ENCODE results near the gene CALN1.
"Not testable (repeated sequence)": the region's sequence is repeated elsewhere in the genome, so short reads cannot be mapped to it uniquely, and the experiment has no call there.

The CALN1 gene

GRCh38 chr7:71937840-71938371 lies 474.2 kb downstream of the CALN1 start:
- no peak for DNase-seq

GRCh38 chr7:71935674-71936073 lies 476.5 kb downstream of the CALN1 start:
- DNase-seq = no peak

GRCh38 chr7:71933426-71933825 lies 478.7 kb downstream of the CALN1 start:
- DNase-seq = no peak

- DNase-seq = no peak
Measured at GRCh38 chr7:71925663-71926062, 486.5 kb downstream of the CALN1 start.

GRCh38 chr7:71914204-71914603 lies 497.9 kb downstream of the CALN1 start:
- not testable (repeated sequence) for DNase-seq

GRCh38 chr7:71912476-71912875 lies 499.7 kb downstream of the CALN1 start:
- no peak for DNase-seq

GRCh38 chr7:71911051-71911450 lies 501.1 kb downstream of the CALN1 start:
- DNase-seq = no peak

- DNase-seq = no peak
Measured at GRCh38 chr7:71905821-71906220, 506.3 kb downstream of the CALN1 start.

- no peak for DNase-seq
Measured at GRCh38 chr7:71904484-71904883, 507.7 kb downstream of the CALN1 start.

GRCh38 chr7:71900556-71900955 lies 511.6 kb downstream of the CALN1 start:
- DNase-seq = no peak

GRCh38 chr7:71896535-71896934 lies 515.6 kb downstream of the CALN1 start:
- DNase-seq = no peak

GRCh38 chr7:71886046-71886445 lies 526.1 kb downstream of the CALN1 start:
- DNase-seq = no peak

GRCh38 chr7:71885487-71885886 lies 526.7 kb downstream of the CALN1 start:
- no peak for DNase-seq

GRCh38 chr7:71883415-71883814 lies 528.7 kb downstream of the CALN1 start:
- DNase-seq = no peak

GRCh38 chr7:71871446-71871845 lies 540.7 kb downstream of the CALN1 start:
- no peak for DNase-seq

GRCh38 chr7:71870812-71871211 lies 541.3 kb downstream of the CALN1 start:
- no peak for DNase-seq

- no peak for DNase-seq
Measured at GRCh38 chr7:71868797-71869196, 543.3 kb downstream of the CALN1 start.

- DNase-seq = no peak
Measured at GRCh38 chr7:71867626-71868025, 544.5 kb downstream of the CALN1 start.

- DNase-seq = no peak
Measured at GRCh38 chr7:71865172-71865571, 547.0 kb downstream of the CALN1 start.

- DNase-seq = no peak
Measured at GRCh38 chr7:71864130-71864529, 548.0 kb downstream of the CALN1 start.

- no peak for DNase-seq
Measured at GRCh38 chr7:71860572-71860971, 551.6 kb downstream of the CALN1 start.

- DNase-seq = no peak
Measured at GRCh38 chr7:71857338-71857737, 554.8 kb downstream of the CALN1 start.

- no peak for DNase-seq
Measured at GRCh38 chr7:71854546-71855397, 557.4 kb downstream of the CALN1 start.

- no peak for DNase-seq
Measured at GRCh38 chr7:71851776-71852498, 560.2 kb downstream of the CALN1 start.
